HG03025 (cell line): ENCODE data around the gene BCR.

ENCODE experiments used
- ATAC-seq: cut with Tn5 transposase; IDR thresholded peaks from one replicate; pipeline ENCODE4 v1.9.1; 2021; ENCODE audit warnings: mild to moderate bottlenecking, moderate library complexity; ENCODE audit not compliant: unreplicated experiment, low FRiP score

BCR gene

GRCh38 chr22:23150762-23151161 lies 29.5 kb upstream of the BCR start:
- ATAC-seq, result no peak

GRCh38 chr22:23151827-23152226 lies 28.5 kb upstream of the BCR start:
- no peak for ATAC-seq

GRCh38 chr22:23152238-23153114 lies 27.8 kb upstream of the BCR start:
- no peak for ATAC-seq

- no peak for ATAC-seq
These were observed 26.3 kb upstream of the BCR start for GRCh38 chr22:23153994-23154393.

GRCh38 chr22:23154461-23154860 lies 25.8 kb upstream of the BCR start:
- ATAC-seq, result no peak

GRCh38 chr22:23155143-23155542 lies 25.2 kb upstream of the BCR start:
- ATAC-seq, result no peak

- no peak for ATAC-seq
These were observed 24.5 kb upstream of the BCR start for GRCh38 chr22:23155831-23156230.

GRCh38 chr22:23156286-23156685 lies 24.0 kb upstream of the BCR start:
- ATAC-seq, result no peak

GRCh38 chr22:23157560-23158515 lies 22.5 kb upstream of the BCR start:
- ATAC-seq, result no peak

GRCh38 chr22:23158516-23159290 lies 21.6 kb upstream of the BCR start:
- no peak for ATAC-seq

GRCh38 chr22:23159291-23159630 lies 21.0 kb upstream of the BCR start:
- ATAC-seq, result no peak

- no peak for ATAC-seq
These were observed 19.3 kb upstream of the BCR start for GRCh38 chr22:23161029-23161428.

- ATAC-seq, result no peak
These were observed 18.7 kb upstream of the BCR start for GRCh38 chr22:23161574-23161973.

- no peak for ATAC-seq
These were observed 16.6 kb upstream of the BCR start for GRCh38 chr22:23163665-23164064.

- no peak for ATAC-seq
These were observed 16.2 kb upstream of the BCR start for GRCh38 chr22:23164091-23164490.

- ATAC-seq, result no peak
These were observed 14.1 kb upstream of the BCR start for GRCh38 chr22:23166042-23166831.

GRCh38 chr22:23166841-23167616 lies 13.3 kb upstream of the BCR start:
- no peak for ATAC-seq

GRCh38 chr22:23168391-23169042 lies 11.8 kb upstream of the BCR start:
- no peak for ATAC-seq

GRCh38 chr22:23169043-23169406 lies 11.3 kb upstream of the BCR start:
- ATAC-seq, result no peak
